ENCODE results near the gene P2RY11. TPM values are rescaled to one million over a fixed set of nuclear protein-coding genes. Genes with fewer than 3 reads are reported as not detected.

Gene P2RY11
- polyA plus RNA-seq, 6 donors from 2014 or later = 0.69 to 1.2 (median 0.92) TPM

Other genes with a start within 250 kb of the P2RY11 start
- gene OLFM2, start 175.2 kb upstream of the P2RY11 start, polyA plus RNA-seq (ENCODE audit: low read depth in 6 of 6) = not detected
- not detected for gene COL5A3, start 101.2 kb upstream of the P2RY11 start, polyA plus RNA-seq (ENCODE audit: low read depth in 6 of 6)
- not detected for gene RDH8, start 98.2 kb upstream of the P2RY11 start, polyA plus RNA-seq (ENCODE audit: low read depth in 6 of 6)
- gene SHFL, start 25.4 kb upstream of the P2RY11 start, polyA plus RNA-seq (ENCODE audit: low read depth in 6 of 6) = 10 to 100 TPM; 14.7 to 37.0 (median 23.8) TPM
- gene ANGPTL6, start 9.0 kb upstream of the P2RY11 start, polyA plus RNA-seq (ENCODE audit: low read depth in 6 of 6) = 1 to 10 TPM in 1 of 6 donors, under 1 TPM in 3, not detected in 2; 0.39 to 1.1 (median 0.65) TPM
- 10 to 100 TPM in 5 of 6 donors, 1 to 10 TPM in 1; 7.8 to 30.7 (median 15.1) TPM for gene PPAN, start 5.3 kb upstream of the P2RY11 start, polyA plus RNA-seq (ENCODE audit: low read depth in 6 of 6)
- 100 to 1,000 TPM; 141 to 177 (median 159) TPM for gene EIF3G, start 8.2 kb downstream of the P2RY11 start, polyA plus RNA-seq (ENCODE audit: low read depth in 6 of 6)
- 10 to 100 TPM; 13.9 to 56.7 (median 31.3) TPM for gene DNMT1, start 83.3 kb downstream of the P2RY11 start, polyA plus RNA-seq (ENCODE audit: low read depth in 6 of 6)
- gene S1PR2, start 119.6 kb downstream of the P2RY11 start, polyA plus RNA-seq (ENCODE audit: low read depth in 6 of 6) = under 1 TPM in 4 of 6 donors, not detected in 2; 0.06 to 0.21 (median 0.16) TPM
- 10 to 100 TPM; 23.7 to 34.3 (median 27.4) TPM for gene MRPL4, start 140.5 kb downstream of the P2RY11 start, polyA plus RNA-seq (ENCODE audit: low read depth in 6 of 6)
- gene ICAM1, start 159.4 kb downstream of the P2RY11 start, polyA plus RNA-seq (ENCODE audit: low read depth in 6 of 6) = 1 to 10 TPM in 5 of 6 donors, not detected in 1; 2.5 to 4.9 (median 3.8) TPM
- gene ICAM4, start 175.3 kb downstream of the P2RY11 start, polyA plus RNA-seq (ENCODE audit: low read depth in 6 of 6) = not detected
- gene ICAM5, start 178.3 kb downstream of the P2RY11 start, polyA plus RNA-seq (ENCODE audit: low read depth in 6 of 6) = not detected
- gene ZGLP1, start 198.1 kb downstream of the P2RY11 start, polyA plus RNA-seq (ENCODE audit: low read depth in 6 of 6) = under 1 TPM in 2 of 6 donors, not detected in 4; 0.73 to 0.86 TPM
- 10 to 100 TPM; 12.9 to 36.6 (median 15.5) TPM for gene FDX2, start 204.3 kb downstream of the P2RY11 start, polyA plus RNA-seq (ENCODE audit: low read depth in 6 of 6)
- 10 to 100 TPM; 12.0 to 25.0 (median 15.0) TPM for gene RAVER1, start 221.8 kb downstream of the P2RY11 start, polyA plus RNA-seq (ENCODE audit: low read depth in 6 of 6)
- gene ICAM3, start 227.9 kb downstream of the P2RY11 start, polyA plus RNA-seq (ENCODE audit: low read depth in 6 of 6) = 100 to 1,000 TPM; 156 to 235 (median 200) TPM

All from naive B cell (primary cell).